Measurements from ENCODE around the gene LMBRD1. TPM values are rescaled to one million over a fixed set of nuclear protein-coding genes. Genes with fewer than 3 reads are reported as not detected.

LMBRD1 gene
- total and polyA plus RNA-seq, 2 donors = 36.4 to 50.1 TPM

Other genes starting within 250 kb of the LMBRD1 start
- gene COL19A1, start 69.5 kb upstream of the LMBRD1 start, total RNA-seq = 8.7 TPM
- 0.34 TPM for gene COL19A1, start 69.5 kb upstream of the LMBRD1 start, polyA plus RNA-seq

All from thymus (tissue), 2 donors.